HG03159 (cell line): Measurements from ENCODE around the gene KCNE1.

ENCODE experiments used
- ATAC-seq: cut with Tn5 transposase; IDR thresholded peaks from one replicate; pipeline ENCODE4 v1.9.1; 2021; ENCODE audit warnings: mild to moderate bottlenecking, moderate library complexity; ENCODE audit not compliant: unreplicated experiment

Gene KCNE1

DNA sequence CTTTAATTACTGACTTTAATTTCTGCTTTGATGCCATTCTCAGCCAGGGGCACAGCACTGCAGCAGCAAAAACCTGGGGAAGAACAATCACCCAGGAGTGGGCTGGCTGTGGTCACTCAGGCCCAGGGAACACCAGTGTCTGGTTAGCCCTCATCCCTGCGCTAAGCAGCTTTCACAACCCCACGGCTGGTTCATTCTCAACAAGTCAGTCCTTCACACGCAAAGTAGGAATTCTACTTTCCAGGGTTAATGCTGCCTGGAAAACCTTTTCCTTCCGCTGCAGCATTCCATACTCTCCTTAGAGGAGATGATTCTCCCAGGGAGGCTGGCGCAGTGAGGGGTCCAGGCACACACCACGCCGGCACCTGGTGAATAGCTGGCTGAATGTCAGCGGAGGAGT is 24.3 kb upstream of the KCNE1 start:
- no peak for ATAC-seq

DNA sequence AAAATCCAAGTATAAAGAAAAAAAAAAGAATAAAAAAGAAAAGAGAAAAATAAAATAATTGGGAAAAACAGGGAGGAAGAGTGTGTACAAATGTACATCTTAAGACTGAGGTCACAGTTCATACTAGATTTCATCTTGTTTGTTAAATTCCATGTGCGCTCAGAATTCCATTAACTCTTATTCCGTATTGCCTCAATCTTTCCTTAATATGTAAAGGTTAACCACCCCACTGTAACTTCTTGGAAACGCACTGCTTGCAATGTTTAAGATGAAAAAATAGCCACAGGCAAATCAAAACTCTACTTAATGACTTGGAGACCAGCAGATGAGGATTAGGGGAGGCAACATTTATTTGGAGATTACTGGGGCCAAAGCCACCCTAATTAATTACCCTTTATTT is 23.9 kb upstream of the KCNE1 start:
- ATAC-seq: no peak

DNA sequence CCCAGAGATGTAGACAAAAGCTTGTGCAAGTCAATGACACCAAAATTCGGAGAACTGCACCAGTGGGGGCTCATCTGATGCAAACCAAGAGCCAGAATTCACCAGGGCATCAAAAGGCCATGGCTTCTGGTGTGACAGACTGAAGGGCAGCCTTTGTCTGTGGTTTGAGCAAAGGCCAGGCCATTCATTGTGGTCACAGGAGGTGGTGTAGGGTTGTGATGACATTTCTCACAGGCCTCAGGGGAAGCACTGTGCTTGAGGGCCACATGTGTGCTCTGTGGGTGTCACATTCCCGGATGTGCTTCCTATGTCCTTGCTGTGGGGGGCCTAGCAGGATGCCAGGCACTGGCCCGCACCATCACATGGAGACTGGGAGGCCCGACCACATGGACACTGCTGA is 22.5 kb upstream of the KCNE1 start:
- ATAC-seq: no peak

DNA sequence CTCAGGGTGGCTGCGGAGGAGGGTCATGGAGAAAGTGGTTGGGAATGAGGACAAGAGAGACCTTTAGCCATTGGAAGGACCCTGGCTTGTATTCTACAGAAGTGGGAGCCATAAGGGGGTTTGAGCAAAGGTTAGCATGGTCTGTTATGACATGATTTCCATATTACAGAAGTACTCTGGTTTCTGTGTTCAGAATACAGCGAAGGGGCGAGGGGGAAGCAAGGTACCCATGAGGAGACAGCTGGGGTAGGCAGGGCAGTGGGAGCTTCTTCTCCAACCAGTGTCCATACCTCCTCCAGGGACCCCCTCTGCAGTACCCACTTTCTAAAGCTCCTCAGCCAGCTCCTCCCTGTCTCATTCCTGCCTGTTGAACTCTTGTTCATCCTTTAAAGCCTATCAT is 21.9 kb upstream of the KCNE1 start:
- ATAC-seq: no peak

DNA sequence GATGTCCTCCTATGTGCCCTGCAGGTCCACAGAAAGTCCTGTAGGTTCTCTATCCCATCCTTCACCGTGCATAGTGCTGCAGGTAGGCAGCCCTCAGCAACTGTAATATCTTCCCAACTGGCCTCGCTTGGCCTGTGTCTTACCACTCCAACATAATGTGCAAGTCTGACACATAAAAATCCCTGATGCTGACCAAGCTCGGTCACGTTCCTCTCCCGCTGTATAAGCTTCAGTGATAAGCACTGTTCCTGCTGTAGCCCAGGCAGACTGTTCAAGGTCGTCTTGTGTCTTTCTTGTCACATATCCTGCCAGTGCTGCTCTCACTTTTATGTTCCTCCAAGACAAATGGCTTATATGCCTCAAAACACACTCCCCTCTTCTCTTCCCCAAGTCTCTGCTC is 19.4 kb upstream of the KCNE1 start:
- no peak for ATAC-seq

DNA sequence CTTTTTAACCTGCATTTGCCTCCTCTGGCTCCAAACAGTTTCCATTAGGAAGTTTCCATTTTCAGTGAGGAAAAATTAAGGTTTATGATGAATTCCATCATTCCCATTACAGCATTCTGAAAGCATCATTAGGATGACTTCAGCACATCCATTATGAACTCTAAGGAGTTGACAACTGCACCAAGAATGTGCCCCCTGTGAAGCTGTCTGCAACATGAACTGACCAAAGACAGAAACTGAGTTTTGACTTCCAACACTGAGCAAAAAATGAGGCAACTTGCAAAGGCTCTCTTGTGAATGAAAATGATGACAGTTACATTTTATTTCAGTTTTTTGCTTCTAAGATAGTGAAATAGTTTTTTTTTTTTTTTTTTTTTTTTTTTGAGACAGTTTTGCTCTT is 18.3 kb upstream of the KCNE1 start:
- ATAC-seq: no peak

DNA sequence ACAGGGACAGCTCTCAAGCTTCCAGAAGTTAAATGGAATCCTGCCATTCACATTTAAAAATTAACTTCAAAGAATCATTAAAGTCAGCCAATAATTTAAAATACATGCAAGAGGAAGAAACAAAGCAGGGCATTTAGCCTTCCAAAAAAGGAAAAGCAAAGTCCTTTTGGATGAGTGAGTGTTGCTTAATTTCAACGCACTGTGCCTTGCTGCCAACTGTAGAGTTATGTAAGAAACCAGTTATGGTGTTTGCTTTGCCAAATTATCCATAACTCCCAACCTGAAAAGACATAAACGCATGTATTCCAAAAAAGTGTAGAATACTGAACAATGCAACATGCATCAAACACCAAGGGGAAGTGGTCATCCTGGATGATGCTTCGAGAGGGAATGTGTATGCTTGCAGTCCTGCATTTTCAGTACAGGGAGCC is 16.1 kb upstream of the KCNE1 start:
- no peak for ATAC-seq

DNA sequence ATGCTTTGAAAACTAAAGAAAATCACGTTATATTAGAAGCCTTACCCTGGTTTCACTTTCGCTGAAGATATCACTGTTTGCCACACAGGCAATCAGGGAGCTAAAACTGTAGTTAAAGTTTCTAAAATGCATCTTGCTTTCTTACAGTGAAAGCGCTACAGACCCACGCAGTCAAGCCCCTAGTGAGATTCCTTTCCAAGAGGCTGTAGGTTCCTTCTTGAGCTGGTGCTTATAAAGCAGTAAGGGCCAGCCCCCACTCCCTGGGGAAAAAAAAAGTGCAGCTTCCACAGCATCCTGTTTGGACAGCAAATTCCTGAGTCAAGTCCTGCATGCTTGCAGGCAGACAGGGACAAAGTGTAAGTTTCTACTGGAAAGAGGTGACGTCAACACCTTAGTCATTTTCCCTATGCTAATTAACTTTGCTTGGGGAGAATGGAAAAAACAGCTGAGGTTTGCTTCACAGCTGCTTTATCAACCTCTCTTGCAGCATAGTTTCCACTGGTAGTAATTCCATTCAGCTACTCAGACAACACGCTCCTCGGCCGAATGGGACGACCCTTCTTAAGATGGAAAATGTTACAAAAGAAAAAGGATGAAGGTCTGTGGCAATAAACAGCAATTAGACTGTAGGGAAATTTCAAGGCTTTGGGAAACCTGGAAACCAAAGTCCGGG is 14.7 kb upstream of the KCNE1 start:
- no peak for ATAC-seq

DNA sequence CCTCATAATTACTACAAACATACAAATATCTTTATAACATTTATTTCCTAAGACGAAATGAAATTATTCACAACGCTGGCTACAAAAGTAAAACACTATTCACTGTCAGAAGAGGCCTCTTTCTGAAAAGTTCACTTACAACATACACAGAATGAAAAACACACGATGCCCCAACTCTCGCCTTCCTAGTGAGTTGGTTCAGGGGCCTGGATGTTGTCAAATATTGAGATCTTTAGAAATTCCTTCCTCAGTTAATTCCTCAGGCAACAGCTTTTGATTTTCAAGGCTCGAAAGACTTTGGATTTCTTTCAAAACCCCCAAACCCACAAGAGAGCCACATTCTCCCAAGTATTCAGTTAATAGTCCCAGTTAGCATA is 14.2 kb upstream of the KCNE1 start:
- ATAC-seq: no peak

DNA sequence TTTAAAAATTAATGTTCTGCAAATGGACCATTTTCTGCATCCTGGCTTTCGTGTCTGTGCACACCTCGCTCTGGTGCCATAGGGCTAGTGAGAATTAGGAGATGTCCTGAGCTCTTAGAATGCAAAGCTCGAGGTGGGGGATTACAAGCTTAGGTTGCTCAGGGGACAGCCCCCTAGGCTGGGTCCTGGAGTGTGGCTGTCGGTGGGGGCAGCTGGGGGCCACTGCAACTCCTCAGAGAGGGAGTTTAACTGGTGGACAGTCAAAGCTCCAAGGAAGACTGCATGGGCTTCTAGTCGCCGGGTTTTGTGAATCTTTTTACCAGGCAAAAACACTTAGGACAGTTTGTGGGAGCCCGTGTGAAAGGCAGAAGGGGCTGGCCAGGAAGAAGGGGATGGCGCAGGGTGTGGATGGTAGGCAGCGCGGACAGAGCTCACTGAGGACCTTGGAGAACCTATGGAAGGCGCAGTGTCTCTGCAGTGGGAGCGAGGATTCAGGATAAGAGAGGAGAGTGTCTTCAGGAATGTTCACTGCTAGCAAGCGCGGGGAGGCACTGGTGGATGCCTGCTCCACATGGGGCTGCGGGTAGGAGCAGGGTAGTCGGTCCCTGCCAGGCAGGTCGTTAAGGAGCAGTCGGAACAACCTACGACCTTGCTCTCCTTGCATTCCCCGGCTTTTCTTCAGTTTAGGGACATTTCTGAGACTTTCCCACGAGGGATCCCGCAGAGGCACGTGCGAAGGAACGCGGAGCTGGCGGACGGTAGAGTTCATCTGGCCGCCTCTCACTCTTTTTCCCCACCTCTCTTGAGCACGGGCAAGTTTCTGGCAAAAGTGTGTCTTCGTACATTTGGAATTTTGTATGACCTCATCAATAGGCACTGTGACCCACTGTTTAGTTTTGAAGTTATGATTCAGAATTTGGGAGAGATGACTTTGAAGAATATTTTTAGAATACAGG is 12.9 kb upstream of the KCNE1 start:
- no peak for ATAC-seq

DNA sequence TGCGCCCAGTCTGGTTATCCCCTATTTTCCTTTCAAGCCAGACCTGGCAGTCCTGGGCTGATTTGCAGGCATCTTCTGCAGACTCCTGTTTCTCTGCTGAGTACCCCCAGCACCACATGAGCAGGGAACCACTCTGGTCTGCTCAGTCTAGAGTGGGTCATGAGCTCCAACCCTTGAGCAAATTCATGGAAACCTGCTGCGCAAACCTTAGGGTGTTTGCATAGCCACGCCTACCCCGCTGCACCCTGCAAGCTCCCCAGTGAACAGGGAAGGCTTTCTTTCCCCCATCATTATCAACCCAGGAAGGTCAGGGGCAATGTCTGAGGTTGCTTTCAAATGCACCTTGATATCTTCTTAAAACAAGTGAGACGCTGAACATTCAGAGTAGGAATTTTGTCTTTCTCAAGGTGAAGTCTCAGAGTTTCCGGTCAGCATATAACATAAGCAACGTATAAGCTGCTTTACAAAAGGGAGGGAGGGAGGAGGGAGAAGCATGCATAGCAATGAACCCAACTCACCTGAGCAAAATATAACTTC is 11.1 kb upstream of the KCNE1 start:
- no peak for ATAC-seq

DNA sequence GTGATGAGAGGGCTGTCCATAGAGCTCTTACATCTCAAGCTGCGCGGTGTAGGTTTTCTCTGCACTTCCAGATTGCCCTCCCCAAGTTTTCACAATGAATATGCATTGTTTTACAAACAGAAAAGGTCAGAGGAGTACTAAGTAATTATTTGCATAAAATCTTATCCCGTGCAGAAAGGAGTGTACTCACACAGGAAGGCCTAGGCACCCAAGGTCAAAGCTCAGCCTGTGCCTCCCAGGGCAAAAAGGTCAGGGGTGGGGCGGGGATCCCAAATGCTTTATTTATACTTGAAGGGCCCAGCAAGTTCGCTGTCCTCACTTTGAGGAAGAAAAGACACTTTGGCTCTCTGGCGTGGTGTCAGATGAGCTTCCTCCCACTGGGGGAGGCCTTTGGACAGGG is 10.3 kb upstream of the KCNE1 start:
- ATAC-seq: no peak

DNA sequence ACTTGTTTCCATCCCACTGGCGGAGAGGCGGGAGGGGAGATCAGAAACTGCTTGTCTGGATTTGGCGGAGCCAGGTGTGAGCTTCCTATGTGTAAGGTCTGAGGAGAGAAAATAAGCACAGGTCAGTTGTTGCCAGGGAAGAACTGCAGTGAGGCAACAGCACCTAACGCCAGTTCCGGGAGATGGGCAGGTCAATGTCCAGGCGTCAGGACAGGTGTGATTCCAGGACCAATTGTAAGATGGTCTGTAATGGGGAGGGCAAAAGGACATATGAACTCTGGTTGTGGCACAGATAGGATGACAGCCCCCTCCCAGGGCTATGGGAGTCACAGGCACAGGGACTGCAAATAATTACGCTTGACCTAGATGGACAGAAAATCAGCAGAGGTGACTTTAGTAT is 9.6 kb upstream of the KCNE1 start:
- no peak for ATAC-seq

DNA sequence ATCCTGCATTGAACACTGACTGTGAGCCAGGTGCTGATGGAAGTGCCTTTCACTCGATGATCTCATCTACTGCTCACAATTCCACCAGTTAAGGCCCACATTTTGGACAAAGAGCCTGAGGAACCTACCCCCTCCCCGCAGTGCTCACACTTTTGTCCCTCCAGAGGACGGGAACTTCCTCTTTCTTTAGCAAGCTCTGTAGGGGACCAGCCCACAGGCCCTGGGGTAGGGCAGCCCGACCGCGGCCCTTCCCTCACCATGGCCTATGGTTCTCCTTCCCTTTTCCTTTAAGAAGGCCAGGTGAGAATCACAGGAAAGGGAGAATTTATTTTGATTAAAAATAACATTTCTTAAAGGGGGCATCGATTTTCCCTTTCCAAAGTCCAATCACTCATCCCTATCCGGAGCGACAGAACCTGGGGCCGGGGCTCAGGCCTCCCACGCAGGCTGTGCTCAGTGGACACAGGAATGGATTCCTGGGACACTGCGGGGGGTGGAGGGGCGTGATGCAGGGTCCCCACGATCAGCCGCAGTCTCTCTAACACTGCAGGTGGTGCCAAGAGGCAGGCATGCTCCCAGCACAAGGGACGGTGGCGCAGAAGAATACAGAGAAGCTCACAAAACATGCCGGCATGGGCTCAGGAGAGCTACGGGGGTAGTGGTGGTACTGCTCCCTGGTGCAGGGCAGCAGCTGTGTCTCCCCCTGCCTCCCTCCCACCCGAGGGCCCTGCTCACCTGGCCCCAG is 8.9 kb upstream of the KCNE1 start:
- no peak for ATAC-seq

DNA sequence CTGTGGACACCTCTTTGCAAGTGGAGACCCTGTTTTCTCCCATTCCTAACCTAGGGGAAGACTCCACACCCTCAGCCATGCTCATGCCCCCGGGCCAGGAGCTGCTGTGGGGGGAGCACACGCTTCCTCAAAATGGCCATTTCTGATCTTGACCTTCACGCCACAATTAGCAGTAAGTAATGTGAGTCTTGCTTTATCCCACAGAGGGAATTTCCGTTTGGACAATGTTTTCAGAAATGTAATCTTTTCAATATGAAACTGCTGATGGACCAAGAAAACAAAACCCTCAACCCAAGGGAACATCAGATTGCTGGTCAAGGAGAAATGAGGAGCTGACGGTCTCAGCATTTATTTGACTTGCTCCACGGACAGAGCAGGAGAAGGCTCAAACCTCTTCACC is 8.3 kb upstream of the KCNE1 start:
- no peak for ATAC-seq

DNA sequence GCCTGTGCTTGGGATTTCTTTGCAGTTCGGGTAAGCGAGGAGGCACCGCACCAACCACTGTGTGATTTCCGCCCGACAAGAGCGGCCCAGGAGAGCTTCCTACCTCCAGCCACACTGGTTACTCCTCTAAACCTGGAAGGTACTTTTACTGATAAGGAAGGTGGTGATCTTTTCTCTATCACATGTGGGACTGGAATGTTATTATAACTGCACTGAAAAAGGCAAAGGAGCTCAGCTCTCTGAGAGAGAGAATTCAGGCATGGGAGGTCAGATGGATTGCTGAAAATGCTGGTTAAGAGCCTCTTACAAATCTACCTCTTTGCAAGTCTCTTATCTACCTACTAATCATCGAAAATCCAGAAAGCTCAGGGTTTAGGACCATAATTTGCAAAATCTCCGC is 7.7 kb upstream of the KCNE1 start:
- ATAC-seq: no peak

DNA sequence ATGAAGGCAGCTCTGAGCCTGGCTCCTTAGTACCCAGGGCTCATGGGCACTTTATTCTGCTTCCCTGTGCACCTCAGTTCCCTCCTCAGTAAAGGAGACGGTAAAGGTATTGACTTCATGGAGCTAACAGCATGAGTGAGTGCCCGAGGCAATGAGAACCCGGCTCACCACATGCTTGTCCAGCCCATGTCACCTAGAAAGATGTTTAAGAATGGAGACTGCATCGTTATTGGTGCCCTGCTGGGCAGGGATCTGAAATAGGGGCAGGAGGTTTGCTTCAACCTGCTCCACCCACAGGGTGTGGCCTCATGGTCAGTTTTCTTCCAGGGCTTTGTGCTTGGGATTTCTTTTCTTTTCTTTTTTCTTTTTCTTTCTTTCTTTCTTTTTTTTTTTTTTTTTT is 7.0 kb upstream of the KCNE1 start:
- no peak for ATAC-seq

DNA sequence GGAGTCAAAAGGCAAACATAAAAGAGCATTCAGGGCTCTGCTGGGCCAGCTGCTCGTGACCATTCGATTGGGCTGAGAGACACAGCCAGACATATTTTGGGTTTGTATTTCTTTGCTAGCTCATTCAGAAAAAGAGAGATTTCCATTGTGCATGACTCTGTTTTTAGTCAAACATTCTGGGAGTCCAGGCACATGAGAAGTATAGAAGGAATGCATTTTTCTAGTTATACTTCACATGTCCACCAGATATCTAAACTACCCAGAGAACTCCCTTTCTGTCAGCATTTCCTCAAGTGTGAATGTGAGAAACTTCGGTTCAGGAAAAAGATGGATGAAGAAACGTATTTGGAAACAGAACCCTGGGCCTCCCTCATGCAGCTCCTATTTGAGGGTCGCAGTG is 6.3 kb upstream of the KCNE1 start:
- ATAC-seq: no peak

DNA sequence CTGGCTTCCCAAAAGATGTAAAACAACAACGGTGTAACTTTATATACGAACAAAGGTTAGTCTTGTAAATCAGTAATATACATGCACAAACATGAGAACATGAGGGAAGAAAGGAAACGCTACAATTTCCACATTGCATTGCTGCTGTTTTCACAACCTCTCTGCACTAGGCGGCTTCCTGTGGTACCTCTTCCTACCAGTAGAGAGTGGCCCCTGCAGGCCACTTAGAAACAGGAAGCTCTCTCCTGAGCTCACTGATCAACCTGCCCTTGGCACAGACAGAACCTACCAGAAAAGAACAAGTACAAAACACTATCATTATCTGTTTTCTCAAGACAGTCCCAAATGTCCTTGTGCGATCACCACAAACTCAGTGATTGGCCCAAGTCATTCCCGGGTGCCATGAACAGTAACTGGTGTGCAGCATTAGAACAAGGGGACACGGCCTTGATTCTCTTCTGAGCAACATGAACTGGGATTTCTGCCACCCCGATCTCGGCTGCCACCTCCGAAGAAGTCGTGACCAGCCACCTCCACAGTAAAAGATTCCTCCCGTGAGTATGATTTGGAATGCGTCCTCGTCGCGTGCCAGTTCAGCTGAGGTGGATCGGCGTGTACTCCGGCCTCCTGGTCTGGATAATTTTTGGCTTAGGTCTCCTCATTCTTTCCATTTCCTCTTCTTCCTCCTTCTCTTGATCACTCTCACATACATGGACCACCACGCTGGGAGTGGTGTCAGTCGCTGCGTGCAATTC is 5.7 kb upstream of the KCNE1 start:
- no peak for ATAC-seq

DNA sequence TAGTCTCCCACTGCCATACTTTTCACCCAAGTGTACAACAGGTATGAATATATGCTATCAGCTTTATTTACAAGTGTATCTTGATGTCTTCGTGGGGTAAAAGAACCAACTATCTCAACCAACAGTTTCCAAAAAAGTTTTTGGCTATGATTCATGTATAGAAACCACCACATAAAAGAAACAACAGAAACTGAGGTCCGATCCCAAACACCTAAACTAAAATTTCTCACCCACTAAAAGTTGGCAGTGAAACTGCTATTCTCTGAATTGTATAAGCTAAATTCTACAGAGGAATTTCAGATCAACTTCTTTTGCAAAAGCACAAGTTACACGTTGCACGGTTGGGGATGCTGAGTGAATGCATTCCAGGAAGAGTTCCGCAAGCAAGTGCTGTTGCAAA is 5.0 kb upstream of the KCNE1 start:
- ATAC-seq: no peak
